Ovary (tissue), 3 donors: ENCODE measurements around the gene RPE65.

Experiments
- CTCF ChIP-seq, 3 donors: fragments of 450-650 bp in 2 of 3; fragments of 200-600 bp in 1 of 3; IDR thresholded peaks; one replicate each; pipeline versions ENCODE4 v1.5.1 to v1.8.0; 2016 to 2022; ENCODE audit warnings: antibody characterized with exemption in 3 of 3, mild to moderate bottlenecking in 1 of 3
- EP300 ChIP-seq: sonication (generic); formaldehyde crosslinking; IDR thresholded peaks from one replicate; pipeline ENCODE4 v1.6.1; 2017; ENCODE audit warnings: antibody characterized with exemption
- POLR2A ChIP-seq: fragments of 450-650 bp; IDR thresholded peaks from one replicate; pipeline ENCODE4 v1.6.1; 2017; ENCODE audit warnings: antibody characterized with exemption, mild to moderate bottlenecking, moderate library complexity
- donor health status: DM: no; HTN: no; CAD: no.

- TF ChIP-seq CTCF (IDR thresholded peaks at IDR 0.05) (no peak), EP300 (no peak), POLR2A (no peak)
These were observed 9.3 kb upstream of the RPE65 start for GRCh38 chr1:68459091-68459490.
